GM21576 (cell line): ENCODE measurements around the gene ATP13A3.

Source experiments
- ATAC-seq: cut with Tn5 transposase; IDR thresholded peaks from one replicate; pipeline ENCODE4 v1.9.1; 2021; ENCODE audit warnings: mild to moderate bottlenecking, moderate library complexity; ENCODE audit not compliant: unreplicated experiment

The ATP13A3 gene

DNA sequence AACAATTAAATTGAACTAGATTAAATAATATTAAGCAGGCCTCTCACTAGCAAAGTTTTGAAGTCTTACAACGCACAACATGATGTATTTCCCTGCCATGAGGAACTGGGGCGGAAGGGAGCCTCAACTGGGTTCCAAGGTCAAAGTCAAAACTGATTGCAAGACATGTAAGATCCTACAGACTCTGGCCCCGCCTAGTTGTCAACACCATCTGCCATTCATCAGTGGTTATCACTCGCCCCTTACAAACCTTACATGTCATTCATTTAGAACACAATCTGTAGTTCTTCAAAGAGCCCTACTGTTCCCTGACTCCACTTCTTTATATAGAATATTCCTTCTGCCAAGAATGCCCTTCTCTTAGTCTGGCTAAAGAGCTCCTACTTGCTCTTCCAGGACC lies 10.0 kb downstream of the ATP13A3 start:
- ATAC-seq = no peak

GRCh38 chr3:194475978-194476377 lies 10.8 kb downstream of the ATP13A3 start:
- no peak for ATAC-seq

DNA sequence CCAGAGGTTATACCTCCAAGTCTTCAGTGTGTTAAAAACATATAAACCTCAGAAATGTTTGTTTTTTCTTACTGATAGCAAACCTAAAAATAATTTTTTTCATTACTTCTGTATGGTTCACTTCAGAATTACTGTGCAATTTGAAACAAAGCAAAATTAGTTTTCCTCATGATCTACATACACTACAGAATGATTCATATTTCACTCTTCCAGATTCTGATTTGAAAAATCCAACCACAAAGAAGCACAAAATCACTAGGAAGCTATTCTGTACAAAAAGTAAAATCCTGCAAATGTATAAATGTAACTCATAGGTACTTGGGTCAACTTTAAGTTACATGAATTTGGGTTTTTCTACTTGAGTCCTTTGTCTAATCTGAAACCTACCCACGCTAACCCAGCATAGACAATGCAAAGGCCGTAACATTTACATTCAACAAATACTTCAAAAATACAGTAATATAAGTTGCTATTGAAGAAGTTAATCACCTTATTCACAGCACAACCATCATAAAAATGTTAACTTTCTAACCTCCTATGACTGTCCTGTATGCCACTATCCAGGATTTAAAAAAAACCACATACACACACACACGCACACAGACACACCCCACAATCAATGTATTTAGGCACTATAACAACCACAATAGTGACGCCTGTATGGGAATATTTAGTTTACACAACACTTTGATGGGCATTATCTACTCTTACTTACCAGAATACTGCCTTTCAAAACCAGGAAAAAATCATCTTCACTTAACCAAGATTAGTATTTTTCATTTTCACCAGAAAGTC lies 11.5 kb downstream of the ATP13A3 start:
- no peak for ATAC-seq

DNA sequence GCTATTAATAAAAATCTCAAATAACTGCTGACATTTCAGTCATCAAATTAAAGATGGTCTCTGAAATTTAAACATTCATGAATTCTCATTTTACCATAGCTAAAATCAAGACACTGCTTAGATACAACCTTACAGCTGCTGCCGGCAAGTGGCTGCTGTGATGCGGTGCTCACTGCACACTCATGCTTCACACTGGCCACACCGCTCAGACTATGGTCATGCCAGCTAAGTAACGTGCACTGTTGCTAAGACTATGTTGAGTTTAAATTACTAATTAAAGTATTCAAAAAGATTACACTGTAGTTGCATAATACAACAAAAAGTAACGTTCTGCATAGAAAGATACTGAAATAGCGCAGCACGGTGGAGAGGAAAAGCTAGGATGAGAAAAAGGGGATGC lies 12.1 kb downstream of the ATP13A3 start:
- ATAC-seq = no peak

DNA sequence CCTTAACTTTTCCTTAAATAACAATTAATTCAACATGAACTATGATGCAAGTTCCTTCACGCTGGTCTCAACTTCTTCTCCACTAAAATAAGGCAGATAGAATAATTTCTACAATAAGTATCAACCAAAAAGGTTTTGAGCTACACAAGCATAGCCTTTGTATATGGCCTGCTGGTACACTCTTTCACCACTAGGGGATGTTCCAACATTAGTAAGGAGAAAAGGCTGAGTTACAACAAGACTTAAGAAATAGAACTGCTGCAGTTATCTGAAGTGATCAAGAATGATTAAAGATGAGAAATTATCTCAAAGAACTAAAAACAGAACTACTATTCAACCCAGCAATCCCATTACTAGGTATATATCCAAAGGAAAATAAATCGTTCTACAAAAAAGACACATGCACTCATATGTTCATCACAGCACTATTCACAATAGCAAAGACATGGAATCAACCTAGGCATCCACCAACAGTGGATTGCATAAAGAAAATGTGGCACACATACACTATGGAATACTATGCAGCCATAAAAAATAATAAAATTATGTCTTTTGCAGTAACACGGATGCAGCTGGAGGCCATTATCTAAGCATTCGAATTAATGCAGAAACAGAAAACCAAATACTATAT lies 14.4 kb downstream of the ATP13A3 start:
- no peak for ATAC-seq

GRCh38 chr3:194471863-194472262 lies 14.9 kb downstream of the ATP13A3 start:
- ATAC-seq = no peak

DNA sequence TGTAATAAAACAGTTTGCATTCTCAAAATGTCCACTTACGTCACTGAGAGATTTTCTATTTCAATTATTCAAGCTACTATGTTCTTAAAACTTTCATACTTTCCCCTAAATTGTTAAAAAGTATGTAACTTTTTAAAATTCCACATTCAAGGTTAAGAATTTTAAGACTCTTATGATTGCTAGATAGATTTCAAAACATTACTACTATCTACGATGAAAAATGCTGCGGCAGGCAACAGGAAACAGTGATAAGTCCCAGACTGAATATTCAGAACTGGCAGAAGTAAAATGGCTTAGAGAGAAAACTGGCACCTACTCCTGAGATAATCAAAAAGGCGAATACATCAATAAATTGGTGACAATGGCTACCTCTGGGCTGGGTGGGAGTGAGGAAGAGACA lies 16.2 kb downstream of the ATP13A3 start:
- ATAC-seq = no peak

GRCh38 chr3:194469977-194470376 lies 16.8 kb downstream of the ATP13A3 start:
- no peak for ATAC-seq

DNA sequence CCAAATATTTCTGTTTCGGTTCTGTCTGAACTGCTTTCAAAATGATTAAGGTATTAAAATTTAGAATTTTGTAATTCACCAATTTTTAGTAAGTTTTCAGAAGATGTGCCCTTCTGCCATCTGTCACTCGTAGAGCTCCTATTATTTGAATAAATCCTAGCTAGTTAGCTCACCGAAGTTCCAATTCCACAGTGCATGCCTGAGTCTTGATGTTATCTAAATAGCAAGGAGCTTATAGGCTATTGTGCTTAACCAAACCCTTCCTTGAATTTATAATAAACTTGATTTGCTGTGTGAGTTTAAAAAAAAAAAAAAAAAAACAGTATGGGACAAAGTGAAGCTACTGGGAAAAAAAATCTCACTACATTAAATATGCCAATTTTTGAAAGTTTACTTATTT lies 18.7 kb downstream of the ATP13A3 start:
- no peak for ATAC-seq

- no peak for ATAC-seq
These were observed 19.9 kb downstream of the ATP13A3 start for GRCh38 chr3:194466761-194467356.

- no peak for ATAC-seq
These were observed 20.8 kb downstream of the ATP13A3 start for GRCh38 chr3:194465920-194466570.

DNA sequence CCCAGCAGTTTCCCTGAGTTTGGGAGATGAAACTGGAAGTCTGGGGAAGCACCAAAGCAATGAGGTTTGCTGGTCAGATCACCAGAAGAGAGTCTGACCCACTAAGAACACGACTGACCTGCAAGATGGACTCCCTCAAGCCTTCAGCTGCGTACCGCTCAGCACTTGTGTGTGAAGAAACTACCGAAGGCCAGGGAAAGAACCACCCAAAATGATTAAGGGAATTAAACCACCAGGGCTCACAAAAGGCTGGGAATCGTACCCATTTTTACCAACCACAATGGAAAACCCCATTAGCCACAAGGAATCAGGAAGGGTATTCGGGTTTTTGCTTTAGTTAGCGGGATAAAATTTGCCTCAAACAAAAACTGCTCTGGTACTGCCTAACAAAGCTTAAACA lies 21.6 kb downstream of the ATP13A3 start:
- ATAC-seq = no peak

DNA sequence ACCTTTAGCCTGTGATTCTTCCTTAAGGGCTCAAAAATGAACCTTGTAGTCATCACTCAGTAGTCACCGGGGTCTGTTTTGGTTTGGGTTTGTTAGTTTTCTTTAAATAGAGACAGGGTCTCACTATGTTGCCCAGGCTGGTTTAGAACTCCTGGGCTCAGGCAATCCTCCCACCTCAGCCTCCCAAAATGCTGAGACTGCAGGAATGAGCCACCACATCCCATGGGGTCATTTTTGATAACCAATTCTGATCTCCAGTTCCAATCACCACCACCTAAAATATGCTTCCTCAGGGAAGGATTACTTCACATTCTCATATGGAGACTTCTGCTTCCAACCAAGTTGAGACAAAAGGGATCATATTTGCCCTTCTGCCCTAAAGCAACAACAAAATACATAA lies 22.1 kb downstream of the ATP13A3 start:
- no peak for ATAC-seq

DNA sequence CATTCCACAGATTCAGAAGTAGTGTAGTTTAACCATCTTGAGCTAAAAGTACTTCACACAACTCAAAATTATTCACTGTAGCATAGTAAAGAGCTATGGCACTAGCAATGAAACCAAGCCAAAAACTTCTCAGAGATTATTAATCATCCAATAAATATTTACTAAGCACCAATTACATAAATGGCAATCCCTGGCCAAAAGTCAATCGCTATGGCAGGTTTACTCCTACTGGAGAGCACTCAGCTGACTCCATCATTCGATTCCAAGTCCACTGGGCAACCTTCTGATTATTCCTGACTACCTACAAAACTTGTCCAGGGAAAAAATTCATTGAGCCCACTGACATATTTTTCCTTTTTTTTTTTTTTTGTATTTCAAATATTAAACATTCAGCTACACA lies 23.9 kb downstream of the ATP13A3 start:
- ATAC-seq = no peak

GRCh38 chr3:194460566-194460965 lies 26.2 kb downstream of the ATP13A3 start:
- ATAC-seq = no peak

DNA sequence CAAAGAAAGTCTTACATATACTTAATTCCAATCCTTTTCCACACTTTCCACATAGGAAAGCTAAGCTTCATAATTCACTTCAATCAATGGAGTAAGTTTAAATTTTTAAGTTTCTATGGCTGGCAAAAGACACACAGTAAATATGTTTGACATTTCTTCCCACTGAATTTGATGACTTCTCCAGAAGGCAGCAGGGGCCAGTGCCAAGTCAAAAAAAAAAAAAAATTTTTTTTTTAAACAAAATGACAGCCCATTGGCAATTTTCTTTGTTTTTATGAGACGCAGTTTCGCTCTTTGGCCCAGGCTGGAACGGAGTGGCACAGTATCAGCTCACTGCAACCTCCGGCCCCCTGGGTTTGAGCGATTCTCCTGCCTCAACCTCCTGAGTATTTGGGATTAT lies 28.7 kb downstream of the ATP13A3 start:
- no peak for ATAC-seq

- no peak for ATAC-seq
These were observed 31.3 kb downstream of the ATP13A3 start for GRCh38 chr3:194455481-194455880.

GRCh38 chr3:194450341-194450740 lies 36.5 kb downstream of the ATP13A3 start:
- no peak for ATAC-seq

DNA sequence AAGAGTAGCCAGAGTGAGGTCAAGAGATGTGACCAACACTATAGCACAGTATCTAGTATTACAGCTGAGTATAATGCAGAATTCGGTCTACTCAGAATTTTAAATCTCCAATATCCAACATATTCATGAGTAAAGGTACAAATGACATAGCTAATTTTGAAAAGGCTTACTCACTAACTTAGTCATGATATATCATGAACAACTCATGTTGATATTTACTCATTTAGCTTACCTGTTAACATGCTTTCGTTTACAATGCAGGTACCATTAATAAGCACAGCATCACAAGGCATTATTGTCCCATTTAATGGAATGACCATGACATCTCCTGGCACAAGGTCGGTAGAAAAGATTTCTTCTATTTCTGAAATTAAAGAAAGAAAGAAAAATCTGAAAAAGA lies 36.9 kb downstream of the ATP13A3 start:
- no peak for ATAC-seq

DNA sequence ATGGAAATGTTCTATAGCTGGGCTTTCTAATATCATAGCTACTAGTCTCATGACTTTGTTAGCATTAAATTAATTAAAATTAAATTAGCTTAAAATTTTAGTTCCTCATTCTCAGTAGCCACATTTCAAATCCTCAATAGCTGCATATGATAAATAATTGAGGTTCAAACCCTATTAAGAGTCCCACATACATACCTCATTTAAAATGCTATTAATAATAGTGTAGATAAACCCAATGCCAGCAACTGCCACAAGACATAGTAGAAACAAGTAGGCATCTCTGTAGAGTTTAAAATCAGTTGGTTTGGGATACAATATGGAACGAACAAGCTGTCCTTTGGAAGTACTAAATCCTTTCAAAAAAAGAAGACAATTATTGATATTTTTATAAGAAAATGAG lies 39.1 kb downstream of the ATP13A3 start:
- ATAC-seq = no peak

- ATAC-seq = no peak
These were observed 39.6 kb downstream of the ATP13A3 start for GRCh38 chr3:194447161-194447560.

DNA sequence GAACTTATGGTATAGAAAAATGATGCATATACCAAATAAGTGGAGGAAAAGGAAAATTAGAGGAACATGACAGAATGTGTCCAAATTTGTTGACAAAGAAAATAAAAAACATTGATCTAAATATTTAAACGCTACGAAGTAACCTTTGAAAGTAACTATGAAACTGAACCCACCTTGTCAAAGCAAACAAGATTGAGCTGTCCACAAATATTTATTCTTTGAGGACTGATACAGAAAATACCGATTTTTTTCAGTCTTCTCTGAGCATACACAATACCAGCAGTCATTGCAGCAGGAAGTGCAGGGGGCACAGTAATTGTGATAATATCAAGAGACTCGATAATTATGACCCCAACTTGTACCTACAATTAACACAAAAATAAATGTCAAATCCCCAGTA lies 40.0 kb downstream of the ATP13A3 start:
- no peak for ATAC-seq
